ENCODE measurements around the gene HCK. TPM values are rescaled to one million over a fixed set of nuclear protein-coding genes. Genes with fewer than 3 reads are reported as not detected.

Gene HCK
- polyA plus RNA-seq, 1 of the 3 experiments (the other 2 are of a cell fraction), result not detected

GRCh38 chr20:32111156-32111686, 59.2 kb downstream of the HCK start (continued):
- TF ChIP-seq MAX (IDR thresholded peaks at IDR 0.05; ENCODE audit: low read depth) (no peak), IRF3 (IDR thresholded peaks at IDR 0.05; ENCODE audit: low read depth, low read length) (no peak), PBX3 (IDR thresholded peaks at IDR 0.05) (no peak)

GRCh38 chr20:32111753-32112152, 59.7 kb downstream of the HCK start:
- Histone ChIP-seq H4K20me1 (ENCODE audit: insufficient read depth) (peaks cover 51% of the 10 kb centered on the region), H3K9ac (no peak overlapping the region), H3K9me2 (no peaks in the 10 kb centered on the region), H3K4me1 (ENCODE audit: control insufficient read depth in 1 of 2, insufficient read depth in 2 of 2, low read depth in 1 of 2, low read length in 1 of 2) (peaks cover 5 to 24% of the 10 kb centered on the region in 2 experiments; a peak in 3 of 4 replicates), H3F3A (replicated peaks; ENCODE audit: insufficient read depth) (no peaks in the 10 kb centered on the region), H3K27me3 (ENCODE audit: insufficient read depth) (no peaks in the 10 kb centered on the region), H3K27ac (ENCODE audit: low read depth in 2 of 2, low read length in 1 of 2) (no peak overlapping the region), H3K79me2 (ENCODE audit: insufficient read depth) (peaks cover 72% of the 10 kb centered on the region), H3K4me2 (no peak overlapping the region), H3K9me3 (no peaks in the 10 kb centered on the region), H3K4me3 (ENCODE audit: low read depth in 2 of 2, low read length in 1 of 2) (no peak overlapping the region), H3K36me3 (replicated peaks in 1 of 2; ENCODE audit: control insufficient read depth in 1 of 2, insufficient read depth in 2 of 2, low read length in 1 of 2) (peaks cover 0 to 3% of the 10 kb centered on the region in 2 experiments), H2AFZ (ENCODE audit: low read depth) (no peak overlapping the region)
- 89% methylated on average over 2 of the region's 3 CpGs for WGBS (ENCODE audit: low lambda C conversion rate)
- TF ChIP-seq CTCF (IDR thresholded peaks at IDR 0.05) (no peak), SIN3A (IDR thresholded peaks at IDR 0.05; ENCODE audit: borderline replicate concordance, low read depth, low read length) (no peak), GATA2 (CRISPR knock-in tag; IDR thresholded peaks at IDR 0.05) (no peak), SMC3 (IDR thresholded peaks at IDR 0.05; ENCODE audit: low read depth, low read length) (no peak), NFIC (IDR thresholded peaks at IDR 0.05; ENCODE audit: borderline replicate concordance) (no peak), USF2 (IDR thresholded peaks at IDR 0.05; ENCODE audit: borderline replicate concordance, low read depth, low read length) (no peak), RCOR1 (IDR thresholded peaks at IDR 0.05; ENCODE audit: low read length) (no peak), TEAD4 (IDR thresholded peaks at IDR 0.05; ENCODE audit: borderline replicate concordance, insufficient read depth) (no peak), IRF3 (IDR thresholded peaks at IDR 0.05; ENCODE audit: low read depth, low read length) (no peak), CHD2 (IDR thresholded peaks at IDR 0.05; ENCODE audit: low read length, partially characterized antibody) (no peak), MEF2A (IDR thresholded peaks at IDR 0.05; ENCODE audit: borderline replicate concordance, low read depth) (no peak), EP300 (IDR thresholded peaks at IDR 0.05; ENCODE audit: borderline replicate concordance in 1 of 2, low read depth in 1 of 2, low read length in 1 of 2) (no peak), TAF1 (IDR thresholded peaks at IDR 0.05; ENCODE audit: borderline replicate concordance, low read depth, low read length) (no peak)
- POLR2A ChIA-PET, result no interaction called here
- CTCF ChIA-PET, result interaction anchor here (1.5 kb wide), 1 partner anchor 19 kb away, joined by 3 read pairs; no protein-coding TSS in a partner anchor
- DNase-seq, result no peak

All from SK-N-SH (cell line).